Germinal center (tissue), 1 donor: ENCODE data around the gene LONRF3.

ENCODE experiments used
- DNase-seq: peaks from one replicate; pipeline ENCODE4 v3.0.0; 2012; ENCODE audit warnings: mixed read lengths, low spot score

The LONRF3 gene

GRCh38 chrX:119036107-119037029 is 62.0 kb downstream of the LONRF3 start:
- no peak for DNase-seq

GRCh38 chrX:119040432-119040831 is 66.0 kb downstream of the LONRF3 start:
- DNase-seq, result no peak

GRCh38 chrX:119041175-119041574 is 66.8 kb downstream of the LONRF3 start:
- DNase-seq, result no peak

DNA sequence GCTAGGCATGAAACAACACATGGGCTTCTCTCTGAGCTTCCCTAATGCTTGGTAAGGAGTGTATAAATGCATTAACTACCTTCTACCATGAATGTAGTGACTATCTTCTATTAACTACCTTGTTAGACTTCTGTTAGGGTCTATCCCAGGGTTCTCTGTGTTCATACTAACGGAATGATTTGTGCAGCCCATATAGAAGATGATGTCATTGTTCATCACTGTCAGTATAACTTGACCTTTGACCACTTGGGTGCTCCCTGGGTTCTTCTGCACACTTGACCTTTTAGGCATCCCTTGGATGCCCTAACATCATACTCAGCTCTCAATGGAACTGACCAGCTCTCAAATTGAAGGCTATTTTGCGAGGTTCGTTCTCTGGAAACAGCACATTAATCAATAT is 67.6 kb downstream of the LONRF3 start:
- DNase-seq, result no peak

- DNase-seq, result no peak
Observed at GRCh38 chrX:119042996-119043395, 68.6 kb downstream of the LONRF3 start.

DNA sequence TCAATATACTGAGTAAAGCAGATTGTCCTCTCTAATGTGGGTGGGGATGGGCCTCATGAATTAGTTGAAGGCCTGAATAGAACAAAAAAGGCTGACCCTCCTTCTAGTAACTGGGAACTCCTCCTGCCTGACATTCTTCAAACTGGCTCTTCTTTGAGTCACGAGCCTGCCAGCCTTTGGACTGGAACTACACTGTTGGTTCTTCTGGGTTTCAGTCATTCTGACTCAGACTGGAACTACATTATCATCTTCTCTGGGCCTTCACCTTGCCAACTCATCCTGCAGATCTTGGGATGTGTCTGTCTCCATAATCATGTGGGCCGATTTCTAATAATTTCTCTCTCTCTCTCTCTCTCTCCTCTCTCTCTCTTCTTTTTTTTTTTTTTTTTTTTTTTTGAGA is 71.5 kb downstream of the LONRF3 start:
- DNase-seq, result no peak

DNA sequence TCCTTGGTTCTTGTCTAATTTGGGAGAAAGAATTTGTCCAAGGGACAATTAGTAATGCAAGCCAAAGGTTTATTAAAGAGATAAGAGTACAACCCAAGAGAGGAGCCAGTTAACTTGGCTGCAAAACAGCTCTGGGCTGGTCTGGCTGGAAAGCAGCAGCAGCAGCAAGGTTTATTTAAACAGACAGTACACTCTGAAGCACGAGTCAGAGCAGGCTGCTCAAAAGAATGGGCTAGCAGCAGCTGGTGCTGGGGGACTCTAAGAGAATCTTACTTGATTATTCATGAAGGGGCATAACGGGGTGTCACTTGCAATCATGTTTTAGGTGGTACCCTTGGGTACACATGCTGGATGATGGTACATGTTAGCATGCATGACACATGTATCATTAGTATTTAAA is 81.3 kb downstream of the LONRF3 start:
- no peak for DNase-seq

DNA sequence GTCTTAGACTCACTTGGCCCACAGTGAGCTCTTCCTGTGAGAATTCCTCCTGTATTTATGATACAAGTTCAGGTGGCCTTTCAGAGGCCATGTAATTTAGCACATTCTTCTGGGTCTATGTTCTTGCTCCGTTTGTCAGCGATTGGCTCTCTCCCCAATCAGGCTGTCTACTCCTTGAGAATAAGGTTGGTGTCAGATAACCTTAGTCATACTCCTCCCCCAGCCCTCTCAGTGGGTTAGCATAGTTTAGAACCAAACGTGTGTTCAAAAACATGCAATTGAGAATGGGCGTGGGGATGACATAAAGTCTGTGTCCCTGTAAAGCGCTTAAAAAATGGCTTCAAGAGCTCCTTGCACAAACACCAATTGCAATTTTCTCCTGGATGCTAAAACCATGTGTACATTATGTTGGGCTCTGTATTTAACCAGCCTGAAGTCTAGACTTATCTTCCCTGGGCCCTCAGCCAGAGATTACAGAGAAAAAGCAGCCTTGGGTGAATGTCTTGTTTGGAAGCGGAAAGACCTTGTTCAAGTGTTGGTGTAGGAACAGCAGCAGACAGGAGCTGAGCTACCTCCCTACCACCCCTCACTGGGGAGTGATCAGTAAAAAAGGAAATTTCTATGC is 88.4 kb downstream of the LONRF3 start:
- DNase-seq, result no peak

GRCh38 chrX:119063428-119063827 is 89.0 kb downstream of the LONRF3 start:
- no peak for DNase-seq

DNA sequence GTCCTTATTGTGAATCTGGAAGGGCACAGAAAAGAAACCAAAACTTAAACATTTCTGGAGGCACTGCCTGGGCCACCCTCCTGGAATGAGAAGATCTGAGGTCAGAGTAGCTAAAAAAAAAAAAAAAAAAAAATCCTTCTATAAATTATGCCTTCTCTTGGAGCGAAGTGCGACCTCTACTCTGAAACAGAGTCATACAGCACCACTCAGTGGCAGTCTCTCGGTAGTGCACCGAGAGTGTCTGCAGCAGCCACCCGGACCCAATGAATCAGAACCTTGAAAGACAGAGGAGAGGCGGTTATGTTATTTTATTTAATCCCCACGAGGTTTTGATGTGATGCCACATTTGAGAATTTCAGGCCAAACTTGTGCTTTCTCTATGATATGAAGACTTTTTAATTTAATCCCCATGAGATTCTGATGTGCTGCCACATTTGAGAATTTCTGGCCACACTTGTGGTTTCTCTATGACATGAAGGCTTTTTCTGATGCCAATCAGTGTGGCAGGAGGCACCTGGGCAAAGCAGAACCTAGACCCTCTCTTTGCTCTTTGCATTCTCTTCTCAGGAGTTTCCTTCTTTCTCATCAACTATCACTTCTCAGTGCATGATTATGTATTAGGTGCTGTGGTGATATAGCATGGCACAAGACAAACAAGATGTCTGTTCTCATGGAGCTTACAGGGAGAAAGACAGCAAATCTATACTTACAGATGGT is 92.8 kb downstream of the LONRF3 start:
- DNase-seq, result peak; percentile 27
